OCI-LY7 (cell line): ENCODE measurements around the gene KDM4B.

Experiments used
- CTCF ChIP-seq: fragments of 200-600 bp; sonication (generic); conservative IDR thresholded peaks from 2 replicates; pipeline ENCODE4 v1.5.1; 2014; ENCODE audit warnings: mild to moderate bottlenecking, antibody characterized with exemption, low read length, moderate library complexity, mixed read lengths
- EZH2phosphoT487 ChIP-seq: fragments of 200-600 bp; sonication (generic); IDR thresholded peaks from 2 replicates; pipeline ENCODE4 v1.6.1; 2018; ENCODE audit warnings: low read depth, borderline replicate concordance, mild to moderate bottlenecking, mixed run types, antibody characterized with exemption, low read length, moderate library complexity, mixed read lengths

GRCh38 chr19:5131506-5132205, 162.7 kb downstream of the KDM4B start:
- TF ChIP-seq CTCF, result no peak
- no peak for TF ChIP-seq EZH2phosphoT487
